GM12892 (cell line): ENCODE measurements around the gene ANO1.

Source experiments
- POLR2A ChIP-seq: IDR thresholded peaks from 2 replicates; pipeline ENCODE4 v1.6.1; 2011; ENCODE audit warnings: low read depth, low read length, control low read depth
- POLR2AphosphoS5 ChIP-seq: IDR thresholded peaks from 2 replicates; pipeline ENCODE4 v1.6.1; 2011; ENCODE audit warnings: low read depth, low read length, control low read depth
- TAF1 ChIP-seq: IDR thresholded peaks from 2 replicates; pipeline ENCODE4 v1.6.1; 2011; ENCODE audit warnings: low read depth, mild to moderate bottlenecking, control low read depth, low read length, borderline replicate concordance

DNA sequence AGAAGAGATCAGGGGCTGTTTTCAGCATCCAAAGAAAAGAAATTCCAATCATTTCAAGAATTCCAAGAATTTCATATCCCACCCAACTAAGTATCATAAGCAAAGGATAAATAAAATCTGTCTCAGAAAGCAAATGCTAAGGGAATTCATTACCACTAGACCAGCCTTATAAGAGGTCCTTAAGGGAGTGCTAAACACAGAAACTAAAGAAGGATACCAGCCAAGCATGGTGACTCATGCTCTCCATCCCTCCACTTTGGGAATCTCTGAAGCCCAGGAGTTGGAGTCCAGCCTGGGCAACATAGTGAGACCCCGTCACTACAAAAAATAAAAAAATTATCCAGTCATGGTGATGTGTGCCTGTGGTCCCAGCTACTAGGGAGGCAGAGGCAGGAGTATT, 142.8 kb downstream of the ANO1 start:
- no peak for TF ChIP-seq POLR2A
- TF ChIP-seq POLR2AphosphoS5: no peak
- no peak for TF ChIP-seq TAF1
